ACC112 (cell line): ENCODE results near the gene OGDHL.

Experiments used
- H2AFZ ChIP-seq: fragments of 200-600 bp; sonication (generic); one replicate; pipeline ENCODE4 v1.6.0; 2017; ENCODE audit warnings: antibody characterized with exemption, low read length; ENCODE audit not compliant: unreplicated experiment
- H3K27ac ChIP-seq: fragments of 200-600 bp; sonication (generic); 2 replicates; pipeline ENCODE4 v1.5.1; 2014; ENCODE audit warnings: low read depth, mild to moderate bottlenecking, antibody characterized with exemption, low read length, moderate library complexity
- H3K27me3 ChIP-seq: fragments of 200-600 bp; sonication (generic); 2 replicates; pipeline ENCODE4 v1.6.1; 2014; ENCODE audit warnings: mild to moderate bottlenecking, antibody characterized with exemption, low read length, moderate library complexity, mixed read lengths; ENCODE audit not compliant: insufficient read depth
- H3K36me3 ChIP-seq: fragments of 200-600 bp; sonication (generic); 2 replicates; pipeline ENCODE4 v1.6.1; 2016; ENCODE audit warnings: mild to moderate bottlenecking, antibody characterized with exemption, low read length, moderate library complexity, mixed read lengths; ENCODE audit not compliant: insufficient read depth
- H3K4me1 ChIP-seq: fragments of 200-600 bp; sonication (generic); one replicate; pipeline ENCODE4 v1.6.1; 2016; ENCODE audit warnings: low read length, mixed read lengths; ENCODE audit not compliant: insufficient read depth, unreplicated experiment, control insufficient read depth
- H3K4me3 ChIP-seq: fragments of 200-600 bp; sonication (generic); 2 replicates; pipeline ENCODE4 v1.5.1; 2014; ENCODE audit warnings: mild to moderate bottlenecking, low read depth, low read length
- H3K79me2 ChIP-seq: fragments of 200-600 bp; sonication (generic); one replicate; pipeline ENCODE4 v1.6.0; 2016; ENCODE audit warnings: low read length; ENCODE audit not compliant: control insufficient read depth, unreplicated experiment, insufficient read depth

Gene OGDHL

GRCh38 chr10:49713266-49713665 lies 48.9 kb downstream of the OGDHL start:
- H3K36me3 ChIP-seq, result no peaks in the 10 kb centered on the region
- no peak overlapping the region for H3K4me3 ChIP-seq
- no peak overlapping the region for H3K27ac ChIP-seq
- no peaks in the 10 kb centered on the region for H3K79me2 ChIP-seq
- no peak overlapping the region for H2AFZ ChIP-seq
- peaks cover 53% of the 10 kb centered on the region for H3K27me3 ChIP-seq
- no peaks in the 10 kb centered on the region for H3K4me1 ChIP-seq

- H3K27me3 ChIP-seq, result peaks cover 71% of the 10 kb centered on the region
- no peak overlapping the region for H2AFZ ChIP-seq
- no peaks in the 10 kb centered on the region for H3K36me3 ChIP-seq
- H3K4me1 ChIP-seq, result no peaks in the 10 kb centered on the region
- H3K27ac ChIP-seq, result no peak overlapping the region
- H3K4me3 ChIP-seq, result no peak overlapping the region
- no peaks in the 10 kb centered on the region for H3K79me2 ChIP-seq
These were observed 50.6 kb downstream of the OGDHL start for GRCh38 chr10:49711481-49711880.

- Histone ChIP-seq H3K4me3 (no peak overlapping the region), H3K36me3 (no peaks in the 10 kb centered on the region), H3K79me2 (no peaks in the 10 kb centered on the region), H2AFZ (no peak overlapping the region), H3K27ac (no peak overlapping the region), H3K27me3 (peaks cover 76% of the 10 kb centered on the region), H3K4me1 (no peaks in the 10 kb centered on the region)
These were observed 51.2 kb downstream of the OGDHL start for GRCh38 chr10:49710966-49711365.

- Histone ChIP-seq H2AFZ (no peak overlapping the region), H3K4me3 (no peak overlapping the region), H3K79me2 (no peaks in the 10 kb centered on the region), H3K27me3 (peaks cover 86% of the 10 kb centered on the region), H3K4me1 (no peaks in the 10 kb centered on the region), H3K36me3 (no peaks in the 10 kb centered on the region), H3K27ac (no peak overlapping the region)
These were observed 52.2 kb downstream of the OGDHL start for GRCh38 chr10:49709934-49710333.

GRCh38 chr10:49707585-49707984 lies 54.5 kb downstream of the OGDHL start:
- Histone ChIP-seq H3K27me3 (peaks cover 93% of the 10 kb centered on the region), H3K79me2 (no peaks in the 10 kb centered on the region), H3K4me1 (no peaks in the 10 kb centered on the region), H3K27ac (no peak overlapping the region), H3K36me3 (no peaks in the 10 kb centered on the region), H3K4me3 (no peak overlapping the region), H2AFZ (no peak overlapping the region)

- H2AFZ ChIP-seq, result no peak overlapping the region
- no peaks in the 10 kb centered on the region for H3K79me2 ChIP-seq
- no peaks in the 10 kb centered on the region for H3K4me1 ChIP-seq
- no peaks in the 10 kb centered on the region for H3K36me3 ChIP-seq
- H3K27me3 ChIP-seq, result peaks cover 82% of the 10 kb centered on the region
- no peak overlapping the region for H3K27ac ChIP-seq
- no peak overlapping the region for H3K4me3 ChIP-seq
These were observed 61.1 kb downstream of the OGDHL start for GRCh38 chr10:49700997-49701396.

- Histone ChIP-seq H3K4me1 (no peaks in the 10 kb centered on the region), H3K4me3 (no peak overlapping the region)
These were observed 61.9 kb downstream of the OGDHL start for GRCh38 chr10:49700211-49700610.

GRCh38 chr10:49698679-49699078 lies 63.4 kb downstream of the OGDHL start:
- H3K27me3 ChIP-seq, result peaks cover 86% of the 10 kb centered on the region
- H2AFZ ChIP-seq, result no peak overlapping the region
- H3K36me3 ChIP-seq, result no peaks in the 10 kb centered on the region
- no peak overlapping the region for H3K4me3 ChIP-seq
- H3K4me1 ChIP-seq, result no peaks in the 10 kb centered on the region
- no peaks in the 10 kb centered on the region for H3K79me2 ChIP-seq
- H3K27ac ChIP-seq, result no peak overlapping the region

More at GRCh38 chr10:49700211-49700610, 61.9 kb downstream of the OGDHL start:
- Histone ChIP-seq H2AFZ (no peak overlapping the region), H3K79me2 (no peaks in the 10 kb centered on the region), H3K36me3 (no peaks in the 10 kb centered on the region), H3K27me3 (peaks cover 82% of the 10 kb centered on the region), H3K27ac (no peak overlapping the region)

GRCh38 chr10:49696311-49696710 lies 65.8 kb downstream of the OGDHL start:
- H3K27me3 ChIP-seq, result peaks cover 92% of the 10 kb centered on the region

GRCh38 chr10:49694466-49694865 lies 67.7 kb downstream of the OGDHL start:
- no peak overlapping the region for H3K27ac ChIP-seq
- H3K27me3 ChIP-seq, result peaks cover 93% of the 10 kb centered on the region
- H3K79me2 ChIP-seq, result no peaks in the 10 kb centered on the region
- H2AFZ ChIP-seq, result no peak overlapping the region
- no peaks in the 10 kb centered on the region for H3K36me3 ChIP-seq
- H3K4me1 ChIP-seq, result no peaks in the 10 kb centered on the region
- H3K4me3 ChIP-seq, result no peak overlapping the region

More at GRCh38 chr10:49696311-49696710, 65.8 kb downstream of the OGDHL start:
- no peak overlapping the region for H2AFZ ChIP-seq
- no peaks in the 10 kb centered on the region for H3K79me2 ChIP-seq
- H3K36me3 ChIP-seq, result no peaks in the 10 kb centered on the region
- no peak overlapping the region for H3K4me3 ChIP-seq
- H3K27ac ChIP-seq, result no peak overlapping the region
- no peaks in the 10 kb centered on the region for H3K4me1 ChIP-seq

- no peaks in the 10 kb centered on the region for H3K36me3 ChIP-seq
- peaks cover 100% of the 10 kb centered on the region for H3K27me3 ChIP-seq
- no peak overlapping the region for H3K4me3 ChIP-seq
- H3K27ac ChIP-seq, result no peak overlapping the region
- H3K4me1 ChIP-seq, result no peaks in the 10 kb centered on the region
- no peak overlapping the region for H2AFZ ChIP-seq
- no peaks in the 10 kb centered on the region for H3K79me2 ChIP-seq
These were observed 70.5 kb downstream of the OGDHL start for GRCh38 chr10:49691588-49691987.
